CD4-positive, alpha-beta T cell treated with Interleukin-15 for 1 hour (primary cell): ENCODE results near the gene MANF.

Source experiments
- DNase-seq: peaks from one replicate; pipeline ENCODE4 v3.0.0-alpha.2; 2020

The MANF gene

GRCh38 chr3:51436998-51437639 lies 52.0 kb downstream of the MANF start:
- DNase-seq: no peak
